Measurements from ENCODE around the gene MEI1. TPM values are rescaled to one million over a fixed set of nuclear protein-coding genes. Genes with fewer than 3 reads are reported as not detected.

MEI1 gene
- total and polyA plus RNA-seq, 2 donors (not counting 1 experiment from before 2014, with no cell fraction given): 50.1 to 64.8 TPM

- H3K9me3 ChIP-seq (ENCODE audit: control extremely low read depth in 1 of 3, control insufficient read depth in 2 of 3, insufficient read depth in 1 of 3, low read length in 2 of 3): no peaks in the 10 kb centered on the region
- H3K36me3 ChIP-seq (replicated peaks in 1 of 2; ENCODE audit: control extremely low read depth in 1 of 2, control insufficient read depth in 1 of 2, extremely low read depth in 1 of 2, insufficient read depth in 2 of 2, low read length in 1 of 2): peaks cover 4 to 31% of the 10 kb centered on the region in 2 experiments
- DNase-seq: peak; percentile 93
- peaks cover 13 to 19% of the 10 kb centered on the region in 2 donors for H3K4me1 ChIP-seq (ENCODE audit: control insufficient read depth in 2 of 2, insufficient read depth in 2 of 2, low read length in 2 of 2)
- Mint-ChIP-seq H3K4me1 (peaks cover 19% of the 10 kb centered on the region), H3K27me3 (no peaks in the 10 kb centered on the region), H3K27ac (peak overlapping the region; percentile 96), H3K9me3 (ENCODE audit: insufficient read depth) (no peaks in the 10 kb centered on the region), H3K4me3 (peak overlapping the region; percentile 96)
- H3K4me2 ChIP-seq (replicated peaks; ENCODE audit: low read depth, low read length, poor library complexity, severe bottlenecking): peak overlapping the region; percentile 73
- no peaks in the 10 kb centered on the region for H3K27me3 ChIP-seq (replicated peaks in 1 of 4; ENCODE audit: control extremely low read depth in 1 of 4, control insufficient read depth in 3 of 4, insufficient read depth in 4 of 4, low read length in 3 of 4)
- H3K79me2 ChIP-seq (ENCODE audit: control insufficient read depth, insufficient read depth, low read length): peaks cover 100% of the 10 kb centered on the region
- POLR2A ChIA-PET: interaction anchor here (0.9 to 1.0 kb wide), 2 partner anchors 65 to 244 kb away, joined by 3 to 4 read pairs; partner anchors contain the start of gene TNFRSF13C
- TF ChIP-seq EZH2 (IDR thresholded peaks at IDR 0.05; ENCODE audit: borderline replicate concordance, insufficient read depth, low read depth, low read length, poor library complexity, severe bottlenecking) (no peak), CTCF (IDR thresholded peaks at IDR 0.05) (no peak)
- H4K20me1 ChIP-seq (ENCODE audit: control insufficient read depth, insufficient read depth, low read length, poor library complexity, severe bottlenecking): peaks cover 54% of the 10 kb centered on the region
- 30% methylated on average over 44 of the region's 50 CpGs for WGBS (ENCODE audit: insufficient coverage)
- ATAC-seq (ENCODE audit: low read depth): peak; percentile 90
- H2AFZ ChIP-seq (ENCODE audit: insufficient read depth, low read depth, low read length, poor library complexity, severe bottlenecking): peak overlapping the region; percentile 67
- peak overlapping the region; percentile 82 for H3K9ac ChIP-seq (ENCODE audit: low read length)
- intact Hi-C loops (cut with micrococcal nuclease): no loop called here
- peak overlapping the region; percentile 92 for H3K27ac ChIP-seq (ENCODE audit: low read length in 2 of 2)
- CTCF ChIA-PET: interaction anchor here (1.0 to 2.2 kb wide), 2 partner anchors 15 kb away, joined by 3 to 7 read pairs; no protein-coding TSS in a partner anchor
- H3K4me3 ChIP-seq (ENCODE audit: control extremely low read depth in 1 of 5, extremely low read depth in 1 of 5, insufficient read depth in 1 of 5, low read depth in 2 of 5, low read length in 4 of 5): peak overlapping the region; percentile 43 to 84 (median 74)
Measured at GRCh38 chr22:41682033-41682807, 17.1 kb upstream of the MEI1 start.

DNA sequence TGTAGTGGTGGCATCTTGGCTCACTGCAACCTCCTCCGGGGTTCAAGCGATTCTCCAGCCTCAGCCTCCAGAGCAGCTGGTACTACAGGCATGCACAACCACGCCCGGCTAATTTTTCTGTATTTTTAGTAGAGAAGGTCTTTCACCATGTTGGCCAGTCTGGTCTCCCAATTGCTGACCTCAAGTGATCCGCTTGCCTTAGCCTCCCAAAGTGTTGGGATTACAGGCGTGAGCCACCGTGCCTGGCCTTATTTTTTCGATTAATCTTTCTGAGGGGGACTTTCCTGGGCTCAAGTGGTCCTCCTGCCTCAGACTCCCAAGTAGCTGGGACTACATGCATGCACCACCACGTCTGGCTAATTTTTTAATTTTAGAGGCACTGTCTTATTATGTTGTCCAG, 16.3 kb upstream of the MEI1 start:
- Mint-ChIP-seq H3K4me1 (peaks cover 24% of the 10 kb centered on the region), H3K27ac (peak overlapping the region; percentile 96), H3K9me3 (ENCODE audit: insufficient read depth) (no peaks in the 10 kb centered on the region), H3K4me3 (peak overlapping the region; percentile 96), H3K27me3 (no peaks in the 10 kb centered on the region)
- H3K27ac ChIP-seq (ENCODE audit: low read length in 2 of 2): peak overlapping the region; percentile 92
- peak overlapping the region; percentile 82 for H3K9ac ChIP-seq (ENCODE audit: low read length)
- no peak for DNase-seq
- no peak for TF ChIP-seq EZH2 (IDR thresholded peaks at IDR 0.05; ENCODE audit: borderline replicate concordance, insufficient read depth, low read depth, low read length, poor library complexity, severe bottlenecking)
- TF ChIP-seq CTCF (IDR thresholded peaks at IDR 0.05): no peak
- no peaks in the 10 kb centered on the region for H3K27me3 ChIP-seq (replicated peaks in 1 of 4; ENCODE audit: control extremely low read depth in 1 of 4, control insufficient read depth in 3 of 4, insufficient read depth in 4 of 4, low read length in 3 of 4)
- H3K79me2 ChIP-seq (ENCODE audit: control insufficient read depth, insufficient read depth, low read length): peaks cover 100% of the 10 kb centered on the region
- peaks cover 20 to 26% of the 10 kb centered on the region in 2 donors for H3K4me1 ChIP-seq (ENCODE audit: control insufficient read depth in 2 of 2, insufficient read depth in 2 of 2, low read length in 2 of 2)
- H3K36me3 ChIP-seq (replicated peaks in 1 of 2; ENCODE audit: control extremely low read depth in 1 of 2, control insufficient read depth in 1 of 2, extremely low read depth in 1 of 2, insufficient read depth in 2 of 2, low read length in 1 of 2): peaks cover 4 to 24% of the 10 kb centered on the region in 2 experiments
- CTCF ChIA-PET: no interaction called here
- peaks cover 48% of the 10 kb centered on the region for H4K20me1 ChIP-seq (ENCODE audit: control insufficient read depth, insufficient read depth, low read length, poor library complexity, severe bottlenecking)
- intact Hi-C loops (cut with micrococcal nuclease): no loop called here
- POLR2A ChIA-PET: no interaction called here
- no peak for ATAC-seq (ENCODE audit: low read depth)
- no peaks in the 10 kb centered on the region for H3K9me3 ChIP-seq (ENCODE audit: control extremely low read depth in 1 of 3, control insufficient read depth in 2 of 3, insufficient read depth in 1 of 3, low read length in 2 of 3)
- H3K4me3 ChIP-seq (ENCODE audit: control extremely low read depth in 1 of 5, extremely low read depth in 1 of 5, insufficient read depth in 1 of 5, low read depth in 2 of 5, low read length in 4 of 5): peak overlapping the region in 4 of 5 experiments; percentile 72 to 84 (median 76)
- peak overlapping the region; percentile 67 for H2AFZ ChIP-seq (ENCODE audit: insufficient read depth, low read depth, low read length, poor library complexity, severe bottlenecking)
- whole genome bisulfite sequencing (ENCODE audit: insufficient coverage): 93% methylated on average over 7 of the region's 9 CpGs
- peak overlapping the region; percentile 73 for H3K4me2 ChIP-seq (replicated peaks; ENCODE audit: low read depth, low read length, poor library complexity, severe bottlenecking)

All from B cell (primary cell).